H54 (cell line): ENCODE measurements around the gene ARHGDIA.

Source experiments
- DNase-seq: peaks from one replicate; pipeline ENCODE4 v3.0.0; 2011; ENCODE audit warnings: low spot score, mixed read lengths; ENCODE audit not compliant: insufficient read length
- FAIRE-seq: peaks from 3 replicates; lab custom pipeline; 2011; peaks lifted over from hg19 to GRCh38; lab: Jason Lieb, UNC
- POLR2A ChIP-seq: IDR thresholded peaks from 2 replicates; pipeline ENCODE4 v1.6.1; 2011; ENCODE audit warnings: low read depth, mild to moderate bottlenecking, low read length

Gene ARHGDIA

GRCh38 chr17:81832608-81833159 is 38.5 kb downstream of the ARHGDIA start:
- FAIRE-seq = no peak
- TF ChIP-seq POLR2A = no peak
- no peak for DNase-seq

DNA sequence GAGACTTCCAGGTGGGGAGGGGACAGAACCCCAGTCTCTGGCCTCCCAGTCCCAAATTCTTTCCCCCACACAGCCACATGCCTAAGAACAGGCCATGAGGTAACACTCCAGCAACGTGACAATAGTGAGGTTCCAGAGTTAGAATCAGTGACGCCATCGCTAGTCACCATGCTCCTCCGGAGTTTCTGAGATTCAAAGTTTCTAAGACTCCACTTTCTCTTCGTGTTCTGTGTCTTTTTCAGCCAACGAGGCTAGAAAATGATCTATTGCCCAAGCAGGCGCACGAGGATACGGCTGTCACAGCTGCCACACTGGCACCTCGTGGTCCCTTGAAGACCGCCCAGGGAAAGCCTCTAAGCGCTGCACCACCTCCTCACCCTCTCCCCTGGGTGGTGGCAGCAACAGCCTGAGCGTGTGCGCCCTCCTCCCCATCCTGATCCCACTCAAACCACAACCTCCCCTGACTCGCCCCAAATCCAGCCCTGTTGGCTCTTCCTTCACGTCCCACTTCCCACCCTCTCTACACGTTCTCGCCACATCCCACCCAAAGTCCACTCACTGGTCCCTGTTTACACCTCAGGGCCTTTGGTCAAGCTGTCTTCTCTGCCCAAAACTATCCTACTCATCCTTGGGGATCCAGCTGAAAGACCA is 39.1 kb downstream of the ARHGDIA start:
- FAIRE-seq (no peak), DNase-seq (no peak)
- no peak for TF ChIP-seq POLR2A

DNA sequence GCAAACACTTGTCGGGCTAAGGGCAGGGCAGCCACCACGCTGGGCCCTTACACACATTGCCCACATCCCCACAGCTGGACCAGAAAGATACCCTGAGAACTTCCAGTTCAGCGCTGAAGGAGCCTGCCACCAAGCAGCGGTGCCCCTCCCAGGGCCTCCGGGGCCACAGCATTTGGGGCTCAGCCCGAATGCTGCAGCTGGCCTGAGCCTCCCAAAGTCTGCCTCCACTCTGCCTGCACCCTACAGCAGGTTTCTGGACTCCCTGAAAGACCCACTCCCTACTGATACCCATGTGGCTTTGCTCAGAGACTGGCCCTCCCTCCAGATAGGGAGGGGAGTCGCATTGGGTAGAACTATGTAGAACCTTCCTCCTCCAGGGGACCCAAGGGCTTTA is 39.6 kb downstream of the ARHGDIA start:
- no peak for TF ChIP-seq POLR2A
- FAIRE-seq (no peak), DNase-seq (no peak)

DNA sequence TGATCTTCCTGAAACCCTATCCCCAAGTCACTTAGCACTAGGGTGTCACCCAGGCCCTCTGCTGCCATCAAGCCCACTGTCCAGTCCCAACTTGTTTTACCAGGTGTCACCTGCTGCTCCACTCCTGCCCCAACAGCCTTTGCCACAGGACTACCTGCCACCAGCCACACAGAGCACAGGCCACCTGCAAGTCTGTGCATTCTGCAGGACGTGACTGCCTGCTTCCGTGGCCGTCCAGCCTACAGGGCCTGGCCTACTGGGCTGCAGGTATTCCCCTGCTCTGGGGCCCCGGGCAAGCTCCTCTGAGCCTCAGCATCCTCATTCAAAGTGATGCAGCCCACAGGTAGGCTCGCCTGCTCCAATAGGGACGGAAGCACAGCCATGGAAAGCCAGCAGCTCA is 41.3 kb downstream of the ARHGDIA start:
- no peak for FAIRE-seq
- no peak for DNase-seq
- no peak for TF ChIP-seq POLR2A

DNA sequence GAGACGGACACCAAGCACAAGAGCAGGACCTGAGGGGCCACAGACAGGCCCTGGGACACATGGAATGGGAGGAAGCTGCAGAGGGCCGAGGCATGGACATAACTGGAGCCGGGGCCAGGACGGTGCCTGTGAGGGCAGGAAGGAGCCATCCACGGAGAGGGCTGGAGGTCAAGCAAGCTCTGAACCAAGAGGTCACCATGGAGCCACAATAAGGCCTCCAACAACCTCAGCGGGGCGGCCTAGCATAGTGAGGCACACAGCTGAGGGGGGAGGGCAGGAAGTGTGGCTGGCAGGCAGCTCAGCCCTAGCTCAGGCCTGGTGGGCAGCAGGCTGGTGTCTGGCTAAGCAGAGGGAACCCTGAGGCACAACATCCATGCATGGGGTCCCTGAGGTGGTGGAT is 42.5 kb downstream of the ARHGDIA start:
- no peak for DNase-seq
- FAIRE-seq = no peak
- TF ChIP-seq POLR2A = no peak

DNA sequence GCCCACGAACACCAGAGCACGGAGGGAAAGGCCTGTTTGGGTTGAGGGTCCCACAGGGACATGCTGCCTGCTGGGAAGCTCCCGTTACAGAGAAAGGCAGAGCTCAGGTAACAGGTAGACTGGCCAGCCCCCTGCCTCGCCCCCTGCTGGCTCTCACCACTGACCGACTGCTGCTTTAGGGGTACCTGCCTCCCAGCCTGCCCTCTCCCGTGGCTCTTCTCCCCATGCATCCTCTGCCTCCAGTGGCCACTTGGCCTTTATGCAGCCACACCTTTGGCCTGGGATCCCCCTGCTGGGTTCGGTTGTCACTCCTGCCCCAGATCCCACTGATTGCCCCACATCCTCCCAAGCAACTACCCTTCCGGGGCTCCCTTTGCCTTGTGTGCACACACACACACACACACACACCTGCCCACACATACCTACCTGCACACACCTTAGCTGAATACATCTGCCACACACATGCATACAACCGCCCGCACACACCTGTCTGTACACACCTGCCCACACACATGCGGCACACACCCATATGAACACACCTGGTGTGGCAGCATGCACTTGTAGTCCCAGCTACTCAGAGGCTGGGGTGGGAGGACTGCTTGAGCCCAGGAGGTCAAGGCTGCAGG is 45.2 kb downstream of the ARHGDIA start:
- DNase-seq = no peak
- no peak for TF ChIP-seq POLR2A
- no peak for FAIRE-seq

GRCh38 chr17:81824595-81824994 is 46.5 kb downstream of the ARHGDIA start:
- DNase-seq (no peak), FAIRE-seq (no peak)
- TF ChIP-seq POLR2A = no peak

DNA sequence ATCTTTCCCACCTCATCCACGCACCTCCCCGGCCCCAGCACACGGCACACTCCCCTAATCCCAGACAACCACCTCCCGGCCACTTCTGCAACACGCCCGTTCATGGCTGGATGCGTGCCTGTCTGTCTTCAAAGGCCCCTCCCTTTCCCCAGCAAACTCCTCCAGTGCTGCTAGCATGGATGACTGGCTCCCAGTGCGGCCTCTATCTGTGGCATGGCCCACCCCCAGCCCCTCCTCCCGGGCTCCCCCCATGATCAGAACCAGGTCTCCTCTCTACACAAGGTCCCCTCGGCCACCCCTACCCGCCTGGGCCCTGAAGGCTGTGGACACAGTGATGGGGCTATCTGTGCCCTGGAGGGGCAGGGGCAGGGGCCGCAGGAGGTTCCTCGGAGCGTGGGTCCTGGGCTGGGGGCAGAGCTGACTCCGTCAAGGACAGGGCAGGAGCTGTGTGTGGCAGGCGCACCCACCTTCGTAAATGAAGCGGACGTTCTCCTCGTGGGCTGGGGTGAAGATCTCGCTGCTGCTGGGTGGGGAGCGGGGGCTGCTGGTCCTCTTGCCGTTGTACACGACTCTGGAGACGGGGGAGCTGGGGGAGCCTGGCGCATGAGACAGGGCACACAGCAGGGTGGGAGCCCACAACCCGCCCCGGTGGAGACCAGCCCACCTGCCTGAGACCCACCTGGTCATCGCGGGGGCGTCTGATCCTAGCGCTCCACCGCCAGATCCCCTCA is 47.2 kb downstream of the ARHGDIA start:
- DNase-seq (no peak), FAIRE-seq (no peak)
- no peak for TF ChIP-seq POLR2A

DNA sequence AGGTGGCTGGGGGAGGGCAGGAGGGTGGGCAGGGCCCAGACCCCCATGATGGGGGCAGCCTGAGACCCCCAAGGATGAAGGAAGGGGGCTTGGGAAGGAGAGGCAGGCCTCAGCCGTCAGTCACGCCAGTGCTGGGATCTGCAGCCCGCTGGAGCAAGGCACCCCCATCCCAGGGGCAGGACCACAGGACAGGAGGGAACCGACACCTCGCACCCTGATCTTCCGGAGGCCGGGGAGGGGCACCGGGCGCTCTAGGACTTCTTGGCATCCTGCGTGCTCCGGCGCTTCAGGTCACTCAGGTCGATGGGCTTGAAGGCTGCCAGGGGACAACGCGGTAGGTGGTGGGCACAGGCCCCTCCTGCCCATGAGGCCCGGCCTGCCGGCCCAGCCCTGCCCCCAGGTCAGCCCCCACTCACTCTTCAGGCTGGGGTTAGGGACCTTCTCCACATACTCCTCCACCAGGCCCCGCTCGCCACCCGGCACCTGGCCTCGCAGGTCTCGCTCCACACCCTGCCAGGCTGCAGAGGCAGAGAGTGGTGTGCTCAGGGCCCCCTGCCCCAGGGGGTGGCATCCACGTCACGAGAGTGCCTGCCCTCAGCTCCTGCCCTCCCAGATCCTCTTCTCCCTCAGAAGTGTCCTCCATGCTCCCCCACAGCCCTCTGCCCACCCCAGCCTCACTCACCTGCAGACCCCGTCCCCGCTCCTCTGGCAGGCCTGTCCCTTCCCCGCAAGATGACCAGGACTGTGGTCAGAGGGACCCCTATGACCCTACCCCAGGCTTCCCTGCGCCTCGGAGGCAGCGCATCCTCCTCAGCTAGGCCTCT is 47.9 kb downstream of the ARHGDIA start:
- no peak for DNase-seq
- TF ChIP-seq POLR2A = no peak
- no peak for FAIRE-seq

DNA sequence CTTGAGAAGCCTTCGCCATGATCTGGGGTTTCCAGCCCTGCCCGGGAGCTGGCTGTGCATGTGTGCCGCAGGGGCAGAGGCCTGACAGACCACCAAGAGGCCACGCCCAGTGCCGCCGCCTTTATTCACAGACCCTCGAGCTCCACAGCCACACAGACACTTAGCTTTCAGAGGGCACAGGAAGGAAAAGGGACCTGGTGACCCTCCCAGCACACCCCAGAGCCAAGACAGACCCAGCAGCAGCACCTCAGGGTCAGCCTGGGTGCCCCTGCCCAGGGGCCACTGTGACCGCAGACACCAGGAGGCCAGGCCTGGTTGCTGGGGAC is 48.9 kb downstream of the ARHGDIA start:
- FAIRE-seq = no peak
- DNase-seq = no peak
- TF ChIP-seq POLR2A = no peak

DNA sequence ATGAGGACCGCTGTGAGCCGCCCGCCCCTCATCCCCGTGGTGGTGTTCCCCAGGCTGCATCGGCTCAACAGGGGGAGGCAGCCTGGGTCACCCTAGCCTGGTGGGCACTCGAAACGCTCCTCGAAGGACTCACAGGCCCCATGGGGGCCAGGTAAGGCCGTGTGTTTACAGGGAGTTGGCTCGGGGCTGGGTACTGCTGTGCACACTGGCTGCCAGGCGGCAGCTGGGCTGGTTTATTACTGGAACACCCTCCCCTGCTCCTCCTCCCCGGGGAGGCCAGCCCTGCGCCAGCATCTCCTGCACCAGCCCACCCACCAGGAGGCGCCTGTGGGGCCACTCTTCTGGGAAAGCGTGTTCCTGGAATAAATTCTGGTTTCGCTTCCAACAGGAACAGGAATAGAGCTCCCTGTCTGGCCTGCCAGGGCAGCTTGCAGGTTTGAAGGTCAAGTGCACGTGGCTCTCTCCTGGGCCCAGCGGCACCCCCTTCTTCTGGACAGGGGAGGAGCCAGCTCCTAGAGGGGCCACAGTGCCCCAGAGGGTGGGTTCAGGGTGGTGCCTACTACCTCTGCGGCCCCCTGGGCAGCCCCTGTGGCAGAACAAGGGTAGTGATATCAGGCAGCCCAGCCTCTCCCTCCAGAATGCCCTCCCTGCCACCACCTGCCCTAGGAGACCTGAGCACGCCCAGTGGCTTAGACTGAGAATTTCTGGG is 49.4 kb downstream of the ARHGDIA start:
- peak; percentile 95 for DNase-seq
- TF ChIP-seq POLR2A = no peak
- no peak for FAIRE-seq

DNA sequence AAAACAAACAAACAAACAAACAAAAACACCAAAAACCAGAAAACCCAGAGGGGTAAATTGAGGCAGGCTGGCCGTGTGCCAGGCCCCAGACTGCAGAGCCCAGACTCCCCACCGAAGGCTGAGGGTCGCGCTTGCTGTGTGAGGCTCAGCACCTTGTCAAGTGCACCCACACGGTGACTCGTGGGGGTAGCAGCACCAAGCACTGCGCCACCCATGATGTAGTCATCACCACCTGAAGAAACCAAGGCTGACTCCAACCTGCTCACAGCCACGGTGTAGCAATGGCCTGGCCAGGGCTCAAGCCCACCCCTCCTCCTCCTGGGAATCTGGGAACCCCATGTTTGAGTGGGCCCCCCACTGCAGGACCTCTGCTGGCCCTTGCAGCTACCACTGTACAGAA is 50.0 kb downstream of the ARHGDIA start:
- TF ChIP-seq POLR2A = no peak
- DNase-seq (no peak), FAIRE-seq (no peak)

- DNase-seq (no peak), FAIRE-seq (no peak)
- no peak for TF ChIP-seq POLR2A
Measured at GRCh38 chr17:81819708-81820107, 51.4 kb downstream of the ARHGDIA start.
